Measurements from ENCODE around the gene S100A5. TPM values are rescaled to one million over a fixed set of nuclear protein-coding genes. Genes with fewer than 3 reads are reported as not detected.

Gene S100A5
- total RNA-seq, 1 donor from 2014 or later, result not detected

DNA sequence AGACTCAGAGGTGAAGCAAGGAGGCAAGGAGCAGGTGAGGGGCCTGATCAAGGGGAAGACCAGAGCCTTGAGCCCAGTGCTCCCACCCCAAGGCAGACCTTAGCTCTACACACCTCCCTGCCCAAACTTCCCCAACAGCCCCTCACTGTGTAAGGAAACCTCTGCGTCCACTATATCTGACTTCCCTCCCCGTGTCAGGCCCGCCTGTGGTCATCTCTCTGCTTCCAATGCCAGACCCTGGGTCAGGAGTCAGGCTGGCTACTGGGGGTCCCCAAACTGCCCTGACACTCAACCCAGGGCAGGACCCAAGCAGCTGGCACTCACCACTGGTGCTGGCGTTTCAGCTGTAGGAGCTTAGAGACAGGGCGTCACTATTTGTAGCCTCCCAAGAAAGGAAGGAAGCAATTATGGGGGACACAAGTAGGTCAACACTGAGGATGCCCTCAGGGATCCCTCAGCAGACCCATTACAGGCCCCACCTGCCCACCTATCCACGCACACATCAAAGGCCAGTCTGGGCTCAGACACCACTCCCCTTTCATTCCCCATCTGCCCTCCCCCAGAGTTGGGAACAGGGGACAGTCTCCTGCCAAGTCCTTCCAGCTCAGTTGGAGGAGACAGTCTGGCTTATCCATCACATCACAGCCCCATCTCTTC is 9.1 kb upstream of the S100A5 start:
- no peak for DNase-seq
- Mint-ChIP-seq H3K27ac (ENCODE audit: unreplicated experiment) (no peak overlapping the region), H3K4me1 (ENCODE audit: low read depth, unreplicated experiment) (peaks cover 16% of the 10 kb centered on the region), H3K36me3 (ENCODE audit: unreplicated experiment) (no peaks in the 10 kb centered on the region), H3K27me3 (ENCODE audit: unreplicated experiment) (peaks cover 10% of the 10 kb centered on the region), H3K4me3 (ENCODE audit: unreplicated experiment) (no peak overlapping the region), H3K9me3 (ENCODE audit: unreplicated experiment) (peaks cover 6% of the 10 kb centered on the region)
- TF ChIP-seq, protein P1, sequence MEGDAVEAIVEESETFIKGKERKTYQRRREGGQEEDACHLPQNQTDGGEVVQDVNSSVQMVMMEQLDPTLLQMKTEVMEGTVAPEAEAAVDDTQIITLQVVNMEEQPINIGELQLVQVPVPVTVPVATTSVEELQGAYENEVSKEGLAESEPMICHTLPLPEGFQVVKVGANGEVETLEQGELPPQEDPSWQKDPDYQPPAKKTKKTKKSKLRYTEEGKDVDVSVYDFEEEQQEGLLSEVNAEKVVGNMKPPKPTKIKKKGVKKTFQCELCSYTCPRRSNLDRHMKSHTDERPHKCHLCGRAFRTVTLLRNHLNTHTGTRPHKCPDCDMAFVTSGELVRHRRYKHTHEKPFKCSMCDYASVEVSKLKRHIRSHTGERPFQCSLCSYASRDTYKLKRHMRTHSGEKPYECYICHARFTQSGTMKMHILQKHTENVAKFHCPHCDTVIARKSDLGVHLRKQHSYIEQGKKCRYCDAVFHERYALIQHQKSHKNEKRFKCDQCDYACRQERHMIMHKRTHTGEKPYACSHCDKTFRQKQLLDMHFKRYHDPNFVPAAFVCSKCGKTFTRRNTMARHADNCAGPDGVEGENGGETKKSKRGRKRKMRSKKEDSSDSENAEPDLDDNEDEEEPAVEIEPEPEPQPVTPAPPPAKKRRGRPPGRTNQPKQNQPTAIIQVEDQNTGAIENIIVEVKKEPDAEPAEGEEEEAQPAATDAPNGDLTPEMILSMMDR (IDR thresholded peaks at IDR 0.05; ENCODE audit: partially characterized antibody, unreplicated experiment), result no peak

DNA sequence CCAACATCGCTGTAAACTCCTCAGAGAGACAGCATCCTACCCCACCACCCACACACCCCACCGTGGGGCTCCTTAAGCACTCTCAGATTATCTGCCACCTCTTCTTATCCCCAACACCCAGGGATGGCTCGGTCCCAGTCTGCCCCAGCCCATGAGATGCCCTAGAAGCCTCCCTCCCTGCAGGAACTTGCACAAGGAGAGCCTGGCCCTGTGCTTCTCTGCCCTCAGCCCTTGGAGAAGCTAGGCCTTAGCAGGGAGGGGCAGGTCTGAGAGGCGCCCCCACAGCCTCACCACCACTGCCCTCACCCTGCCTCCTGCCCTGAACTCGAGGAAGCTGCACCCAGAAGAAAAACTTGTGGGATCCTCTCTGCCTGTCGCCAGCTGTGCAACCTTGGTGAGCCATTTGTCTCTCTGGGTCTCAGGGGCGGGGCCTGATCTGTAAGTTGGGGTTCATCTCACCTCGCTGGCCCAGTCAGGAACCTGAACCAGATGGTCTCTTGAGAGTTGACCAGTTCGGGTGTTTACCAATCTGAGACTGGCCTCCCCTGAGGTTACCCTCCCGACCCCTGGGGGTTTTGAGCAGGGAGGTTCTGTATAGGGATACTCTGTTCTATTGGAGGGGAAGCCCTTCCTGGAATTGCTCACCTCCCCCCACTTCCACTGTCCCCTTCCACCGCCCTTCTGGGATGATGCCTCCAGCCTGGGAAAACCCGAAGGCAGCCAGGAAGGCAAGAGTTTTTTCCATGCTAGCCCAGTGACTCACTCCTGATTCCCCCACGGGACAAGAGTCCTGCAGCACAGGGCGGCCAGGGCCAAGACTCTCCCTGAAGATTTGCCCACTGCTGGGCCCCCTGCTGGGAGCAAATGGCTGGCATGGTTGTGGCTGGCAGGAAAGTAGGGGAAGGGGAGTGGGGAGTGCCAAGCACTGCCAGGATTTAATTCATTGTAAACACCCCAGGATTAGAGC is 8.3 kb upstream of the S100A5 start, which contains the start of gene S100A3:
TSS of gene S100A3 (minus strand) at position 537 of the 967 bp plus-strand sequence. CDS start 773 bp downstream, outside the sequence.
- Mint-ChIP-seq H3K4me3 (ENCODE audit: unreplicated experiment) (no peak within 1 kb of the TSS), H3K27me3 (ENCODE audit: unreplicated experiment) (peaks cover 10% of the 10 kb centered on the region), H3K27ac (ENCODE audit: unreplicated experiment) (no peak within 1 kb of the TSS), H3K36me3 (ENCODE audit: unreplicated experiment) (no peaks in the 10 kb centered on the region), H3K4me1 (ENCODE audit: low read depth, unreplicated experiment) (peaks cover 17% of the 10 kb centered on the region), H3K9me3 (ENCODE audit: unreplicated experiment) (peaks cover 6% of the 10 kb centered on the region)
- DNase-seq, result no peak
- TF ChIP-seq, protein P1 (IDR thresholded peaks at IDR 0.05; ENCODE audit: partially characterized antibody, unreplicated experiment), result no peak

DNA sequence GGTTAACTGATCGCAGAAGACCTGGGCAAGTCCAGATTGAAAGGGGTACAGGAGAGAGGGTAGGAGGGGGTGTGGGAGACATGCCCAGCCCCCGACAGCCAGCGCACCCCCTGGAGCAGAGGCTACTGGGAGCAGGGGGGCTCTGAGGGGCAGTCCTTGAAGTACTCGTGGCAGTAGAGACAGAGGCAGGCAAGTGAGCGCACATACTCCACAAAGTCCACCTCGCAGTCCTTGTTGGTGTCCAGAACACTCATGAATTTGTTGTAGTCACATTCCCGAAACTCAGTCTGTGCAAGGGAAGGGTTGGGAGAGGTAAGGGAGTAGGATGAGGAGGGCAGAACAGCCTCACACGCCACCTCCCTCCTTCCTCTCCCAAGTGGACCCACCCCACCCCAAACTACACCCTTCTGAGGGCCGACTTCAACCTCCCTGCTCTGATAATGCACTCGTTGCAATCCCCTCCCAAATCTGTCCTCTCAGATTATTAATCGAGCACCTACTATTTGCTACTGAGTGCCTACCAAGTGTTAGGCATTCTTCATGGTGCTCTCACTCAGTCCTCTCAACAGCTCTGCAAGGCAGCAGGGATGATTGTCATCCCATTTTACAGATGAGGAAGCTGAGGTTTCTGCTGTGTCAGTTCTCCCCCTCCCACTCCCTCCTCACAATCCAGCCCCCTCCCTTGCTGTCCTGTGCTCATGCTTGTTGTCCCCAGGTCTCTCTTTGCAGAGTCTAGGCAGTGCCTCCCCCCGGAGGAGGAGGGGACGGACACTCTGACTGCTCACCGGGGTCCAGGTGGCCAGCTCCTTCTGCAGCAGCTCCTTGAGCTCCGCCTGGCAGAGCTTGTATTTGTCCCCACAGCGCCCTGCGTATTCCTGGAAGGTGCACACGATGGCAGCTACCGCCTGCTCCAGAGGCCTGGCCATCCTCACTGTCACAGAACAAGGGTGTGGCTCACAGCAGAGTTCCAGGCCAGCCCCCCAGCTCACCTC is 7.1 kb upstream of the S100A5 start:
- TF ChIP-seq, protein P1 (IDR thresholded peaks at IDR 0.05; ENCODE audit: partially characterized antibody, unreplicated experiment), result no peak
- H3K27ac Mint-ChIP-seq (ENCODE audit: unreplicated experiment), result no peak overlapping the region
- no peaks in the 10 kb centered on the region for H3K36me3 Mint-ChIP-seq (ENCODE audit: unreplicated experiment)
- H3K9me3 Mint-ChIP-seq (ENCODE audit: unreplicated experiment), result peaks cover 6% of the 10 kb centered on the region
- DNase-seq, result no peak
- no peak overlapping the region for H3K4me3 Mint-ChIP-seq (ENCODE audit: unreplicated experiment)
- H3K27me3 Mint-ChIP-seq (ENCODE audit: unreplicated experiment), result peaks cover 7% of the 10 kb centered on the region
- peaks cover 17% of the 10 kb centered on the region for H3K4me1 Mint-ChIP-seq (ENCODE audit: low read depth, unreplicated experiment)

DNA sequence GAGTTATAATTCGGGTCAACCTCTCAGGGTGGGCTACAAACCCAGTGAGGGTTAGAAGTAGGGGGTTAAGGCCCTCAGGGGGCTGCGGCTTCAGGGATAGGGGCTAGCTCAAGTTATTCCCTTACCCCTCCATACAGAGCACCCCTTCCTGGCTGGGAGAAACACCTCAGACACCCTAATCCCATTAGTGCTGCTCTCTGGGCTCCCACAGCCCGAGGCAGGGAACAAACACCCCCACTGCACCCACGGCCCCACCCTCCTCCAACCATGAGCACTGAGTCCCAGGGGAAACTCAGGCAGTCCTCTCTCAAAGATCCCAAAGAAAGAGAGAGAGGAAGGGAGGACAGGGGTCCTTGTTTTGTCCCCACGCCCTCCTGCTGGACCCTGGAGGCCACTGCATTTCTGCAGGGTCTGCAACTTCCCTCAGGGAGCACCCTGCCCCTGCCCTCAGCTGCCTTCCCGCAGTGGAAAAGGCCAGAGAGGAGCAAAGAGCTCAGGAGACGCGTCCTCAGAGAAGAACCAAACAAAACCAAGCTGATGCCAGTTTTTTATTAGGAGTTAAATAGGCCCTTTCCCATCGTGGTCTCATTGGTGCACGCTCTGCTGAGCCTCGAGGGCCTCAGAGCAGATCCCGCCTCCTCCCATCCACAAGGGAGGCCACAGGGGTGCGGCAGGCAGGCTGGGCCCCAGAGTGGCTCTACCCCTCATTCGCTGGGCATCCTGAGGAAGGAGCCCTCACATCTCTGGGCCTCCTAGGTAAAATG is 6.2 kb upstream of the S100A5 start:
- DNase-seq, result no peak
- Mint-ChIP-seq H3K4me1 (ENCODE audit: low read depth, unreplicated experiment) (peaks cover 17% of the 10 kb centered on the region), H3K9me3 (ENCODE audit: unreplicated experiment) (peaks cover 7% of the 10 kb centered on the region), H3K27ac (ENCODE audit: unreplicated experiment) (no peak overlapping the region), H3K4me3 (ENCODE audit: unreplicated experiment) (no peak overlapping the region), H3K27me3 (ENCODE audit: unreplicated experiment) (peaks cover 9% of the 10 kb centered on the region), H3K36me3 (ENCODE audit: unreplicated experiment) (no peaks in the 10 kb centered on the region)
- TF ChIP-seq, protein P1 (IDR thresholded peaks at IDR 0.05; ENCODE audit: partially characterized antibody, unreplicated experiment), result no peak

Measured in glutamatergic neuron (in vitro differentiated cells).